ENCODE measurements around the gene RNF5.
A peak's percentile ranks its signal among the peaks of the same experiment; 100 is the strongest.
"Not testable (repeated sequence)": the region's sequence is repeated elsewhere in the genome, so short reads cannot be mapped to it uniquely, and the experiment has no call there.

Gene RNF5
- total RNA-seq, result 14.4 reads per million, percentile 39 among the genes with 10 or more reads in this experiment

GRCh38 chr6:32177788-32178546 is at the start of gene RNF5:
TSS of gene RNF5 (plus strand) at chr6:32178405. CDS start at chr6:32178512, 107 bp downstream.
- DNase-seq, result peak; percentile 96

DNA sequence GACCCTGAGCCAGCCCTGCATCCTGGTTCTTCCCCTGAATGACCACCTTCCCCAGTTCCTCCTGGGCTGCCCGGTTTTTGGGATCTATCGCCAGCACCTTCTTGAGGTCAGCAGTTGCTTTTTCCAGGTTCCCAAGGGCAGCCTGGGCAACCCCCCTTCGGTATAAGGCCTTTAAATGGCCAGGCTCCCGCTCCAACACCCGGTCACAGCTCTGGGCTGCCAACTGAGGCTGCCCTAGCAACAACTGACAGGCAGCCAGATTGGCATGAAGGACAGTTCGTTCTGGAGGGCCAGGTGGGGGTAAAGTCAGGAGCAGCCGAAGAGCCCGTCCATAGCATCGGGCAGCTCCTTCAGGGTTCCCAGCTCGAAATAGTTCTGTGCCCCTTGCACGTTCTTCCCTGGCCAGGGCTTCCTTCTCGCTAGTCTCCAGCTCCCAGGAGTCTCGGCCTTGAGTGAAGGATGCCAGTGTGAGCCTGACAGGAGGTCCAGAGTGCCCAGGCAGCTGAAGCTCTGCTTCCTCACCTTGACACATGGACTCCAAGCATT is 49.4 kb upstream of the RNF5 start:
- DNase-seq, result no peak

DNA sequence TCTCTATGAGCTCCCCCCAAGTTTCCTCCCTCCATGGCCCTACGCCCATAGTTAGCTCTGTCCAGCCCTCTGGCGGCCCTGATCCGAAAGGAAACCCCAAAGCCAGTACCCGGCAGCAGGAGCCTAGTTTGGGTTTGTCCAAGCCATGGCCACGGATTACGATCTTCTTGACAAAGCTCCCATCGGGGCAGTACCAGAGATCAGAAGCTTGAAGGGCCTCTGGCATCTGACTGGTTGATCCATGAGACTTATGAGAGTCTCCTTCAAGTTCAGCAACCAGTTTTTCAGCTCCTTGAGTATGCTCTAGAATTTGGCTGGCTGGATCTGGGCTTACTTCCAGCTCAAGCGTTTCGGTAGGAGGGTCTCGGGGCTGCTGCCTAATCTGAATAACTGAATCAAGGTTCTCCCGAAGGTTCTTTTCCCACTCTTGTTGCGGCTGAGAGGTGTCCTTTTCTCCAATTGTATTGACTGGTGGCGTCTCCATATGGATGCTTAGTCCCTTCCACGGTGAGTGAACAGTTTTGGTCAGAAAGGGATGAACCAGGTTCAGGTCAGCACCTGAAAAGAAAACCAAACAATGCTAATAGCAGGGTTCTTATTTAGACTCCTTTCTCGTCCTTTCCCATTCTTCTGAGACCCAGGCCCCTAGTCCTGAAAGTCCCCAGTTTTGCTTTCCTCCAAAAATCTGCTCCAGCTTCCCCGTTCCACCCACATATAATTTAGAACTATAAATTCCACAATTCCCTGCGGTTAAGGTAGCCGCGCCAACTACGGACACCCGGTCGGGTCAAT is 48.7 kb upstream of the RNF5 start:
- no peak for DNase-seq

GRCh38 chr6:32131439-32131948 is 46.7 kb upstream of the RNF5 start:
- no peak for DNase-seq

DNA sequence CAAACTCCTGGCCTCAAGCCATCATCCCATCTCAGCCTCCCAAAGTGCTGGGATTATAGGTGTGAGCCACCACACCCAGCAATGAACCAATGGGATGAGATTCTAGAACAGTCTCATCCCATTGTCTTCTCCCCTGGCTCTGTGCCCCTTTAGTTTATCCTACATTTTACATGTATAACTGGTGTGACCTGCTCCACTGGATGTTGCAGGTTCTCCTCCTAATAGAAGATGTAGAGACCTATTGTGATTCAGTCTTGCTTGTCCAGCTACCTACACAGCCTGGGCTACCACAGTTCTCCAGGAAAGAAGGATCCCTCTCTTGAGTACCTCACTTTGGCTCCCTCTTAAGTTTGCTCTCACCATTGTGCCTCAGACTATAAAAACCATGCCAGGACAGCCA is 46.1 kb upstream of the RNF5 start:
- DNase-seq, result no peak

DNA sequence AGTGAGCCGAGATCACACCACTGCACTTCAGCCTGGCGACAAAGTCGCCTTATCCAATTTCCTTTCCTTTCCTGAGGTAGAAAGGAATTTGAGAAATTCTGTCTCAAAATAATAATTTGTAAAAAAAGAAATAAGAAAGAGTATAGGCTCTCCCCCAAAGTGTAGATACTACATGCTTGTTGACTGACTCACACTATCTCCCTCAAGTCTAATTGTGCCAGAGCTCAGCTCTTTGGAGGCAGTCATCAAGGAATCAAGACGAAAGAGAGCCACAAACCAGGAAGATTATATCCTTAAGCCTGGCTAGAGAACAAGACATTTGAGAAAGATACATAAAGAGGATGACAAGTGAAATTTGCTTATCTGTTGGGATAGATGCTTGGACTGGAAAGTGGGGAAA is 44.4 kb upstream of the RNF5 start:
- DNase-seq, result no peak

GRCh38 chr6:32137454-32137853 is 40.8 kb upstream of the RNF5 start:
- no peak for DNase-seq

GRCh38 chr6:32139590-32139989 is 38.6 kb upstream of the RNF5 start:
- no peak for DNase-seq

DNA sequence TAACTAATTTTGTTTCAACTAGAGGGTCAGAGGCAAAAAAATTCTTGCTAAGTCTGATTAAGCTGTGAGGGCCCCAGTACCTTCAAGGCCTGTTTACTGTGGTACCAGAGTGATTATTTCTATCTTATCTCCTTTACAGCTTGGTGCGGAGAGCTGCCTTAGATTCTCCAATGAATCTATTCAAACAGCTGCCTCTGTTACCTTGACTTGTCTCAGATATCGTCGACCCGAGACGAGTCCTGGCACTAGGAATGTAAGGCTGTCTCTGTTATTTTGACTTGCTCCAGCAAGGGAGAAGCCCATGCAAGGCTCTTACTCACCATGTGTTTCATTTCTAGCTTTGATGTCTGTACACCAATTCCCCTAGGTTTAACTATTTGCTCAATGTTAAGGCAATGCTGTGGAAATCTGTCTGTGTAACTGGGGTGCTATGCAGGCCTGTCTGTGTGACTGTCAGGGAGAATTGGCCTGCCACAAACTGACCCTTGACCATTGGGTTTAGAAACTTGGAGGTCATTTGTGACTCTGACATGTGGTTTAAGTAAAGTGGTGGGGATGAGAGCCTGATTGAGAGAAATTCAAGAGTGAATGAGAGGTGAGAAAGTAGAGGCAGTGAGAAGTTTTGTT is 37.7 kb upstream of the RNF5 start:
- DNase-seq, result no peak

GRCh38 chr6:32144238-32144637 is 34.0 kb upstream of the RNF5 start:
- not testable (repeated sequence) for DNase-seq

GRCh38 chr6:32146287-32146686 is 31.9 kb upstream of the RNF5 start:
- DNase-seq, result no peak

GRCh38 chr6:32146687-32147086 is 31.5 kb upstream of the RNF5 start:
- no peak for DNase-seq

GRCh38 chr6:32147401-32148132 is 30.6 kb upstream of the RNF5 start:
- no peak for DNase-seq

DNA sequence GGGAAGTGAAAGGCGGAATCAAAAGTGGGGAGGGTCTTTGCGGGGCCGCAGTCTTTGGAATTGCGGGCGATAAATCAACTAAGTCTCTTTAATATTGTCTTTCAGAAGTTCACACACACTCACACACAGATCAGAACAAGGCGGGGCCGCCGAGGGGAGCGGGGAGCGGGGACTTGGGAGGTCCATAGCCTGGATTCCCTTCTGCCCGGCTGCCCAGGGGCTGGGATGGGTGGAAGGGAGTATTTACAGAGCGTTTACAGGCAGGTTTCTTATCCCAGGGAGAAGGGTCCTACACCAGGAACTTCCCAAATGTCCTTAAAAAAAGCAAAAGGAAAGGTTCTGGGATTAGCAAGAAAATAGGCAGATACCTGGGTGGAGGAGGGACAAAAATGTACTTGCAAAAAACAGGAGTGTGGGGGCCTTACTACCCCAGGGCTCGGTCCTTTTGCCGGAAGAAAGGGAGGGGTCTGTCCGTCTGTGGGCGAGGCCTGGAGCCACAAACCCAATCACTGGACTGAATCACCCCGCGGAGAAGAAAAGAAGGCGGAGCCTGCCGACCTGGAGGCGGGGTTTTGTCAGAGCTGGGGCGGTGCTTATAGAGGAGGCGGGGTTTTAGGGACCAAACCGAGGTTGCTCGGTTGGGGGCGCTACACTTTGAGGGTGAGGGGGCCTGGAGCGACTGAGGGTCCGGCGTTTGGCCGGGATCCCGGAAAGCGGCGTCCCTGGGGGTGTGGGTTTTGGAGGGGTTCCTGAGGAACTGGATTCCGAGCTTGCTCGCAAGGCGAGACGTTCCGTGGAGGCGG is 29.7 kb upstream of the RNF5 start:
- peak; percentile 54 for DNase-seq

- no peak for DNase-seq
Measured at GRCh38 chr6:32149092-32149755, 29.0 kb upstream of the RNF5 start.

DNA sequence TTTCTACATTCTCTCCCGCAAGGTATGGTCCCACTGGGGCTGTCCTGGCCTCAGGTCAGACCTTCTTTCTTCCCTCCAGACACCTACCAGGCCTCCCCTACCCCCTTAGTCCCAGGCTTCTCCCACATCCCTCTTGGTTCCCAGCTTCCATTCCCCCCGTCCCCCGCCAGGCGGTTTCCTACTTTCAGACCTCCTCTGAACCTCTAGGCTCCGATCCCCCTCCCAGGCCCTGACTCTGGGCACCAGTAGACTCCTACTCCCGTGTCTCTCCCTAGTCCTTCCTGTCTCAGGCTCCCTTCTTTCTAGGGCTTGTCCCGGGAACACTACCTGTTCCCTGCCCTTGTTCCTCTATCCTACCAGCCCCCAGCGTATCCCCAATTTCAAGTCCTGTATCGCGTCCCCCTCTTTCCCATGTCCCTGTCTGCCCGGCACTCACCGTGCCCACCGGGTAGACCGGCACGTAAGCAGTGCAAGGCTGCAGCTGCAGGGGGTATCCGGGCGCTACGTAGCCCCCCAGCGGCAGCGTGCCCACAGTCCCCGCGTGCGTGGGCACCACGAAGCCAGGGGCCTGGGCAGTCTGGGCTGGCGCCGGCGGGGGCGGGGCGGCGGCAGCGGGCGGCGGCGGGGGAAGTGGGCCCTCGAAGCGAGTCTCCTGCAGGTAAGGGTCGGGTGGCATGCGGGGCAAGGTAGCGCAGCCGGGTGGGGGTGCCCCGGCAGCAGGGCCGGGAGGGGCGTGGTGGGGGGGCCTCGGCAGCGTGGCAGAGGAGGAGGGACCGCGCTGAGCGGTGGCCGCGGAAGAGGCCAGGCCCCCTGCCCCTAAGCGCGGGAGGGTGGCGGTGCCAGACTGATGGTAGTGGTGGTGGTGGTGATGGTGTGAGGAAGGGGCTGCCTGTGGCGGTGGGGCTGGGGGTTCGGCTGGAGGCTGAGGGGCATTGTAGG is 28.0 kb upstream of the RNF5 start:
- no peak for DNase-seq

DNA sequence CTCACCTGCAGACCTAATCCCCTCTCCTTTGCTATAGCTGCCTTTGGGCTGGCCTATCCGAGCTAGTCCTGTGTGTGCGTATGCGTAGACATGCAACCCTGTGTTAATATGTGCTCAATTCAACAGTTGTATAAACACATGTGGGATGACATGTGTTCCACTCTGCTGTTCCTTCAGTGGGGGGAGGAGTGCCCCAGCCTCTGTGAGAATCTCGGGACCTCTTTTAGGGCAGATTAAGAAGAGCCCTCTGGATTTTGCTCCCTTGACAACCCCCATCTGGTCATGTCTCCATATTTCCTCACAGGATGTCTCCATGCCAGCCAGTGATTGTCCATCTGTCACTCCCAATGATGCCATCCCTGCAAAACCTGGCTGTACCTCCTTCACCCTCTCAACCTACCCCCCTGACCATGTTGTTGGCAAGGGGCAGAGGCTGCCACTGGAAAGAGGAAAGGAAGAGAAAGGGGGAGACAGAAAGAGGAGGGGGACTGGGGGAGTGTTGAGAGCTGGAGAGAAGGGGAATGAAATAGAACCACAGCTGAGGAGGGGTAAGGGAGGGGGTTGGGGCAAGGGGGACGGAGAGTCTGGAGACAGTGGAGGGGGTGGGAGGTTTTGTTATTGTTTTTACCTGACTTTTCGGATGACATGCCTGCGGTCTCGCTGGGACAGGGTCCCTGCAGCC is 26.9 kb upstream of the RNF5 start:
- no peak for DNase-seq

GRCh38 chr6:32151863-32152768 is 26.1 kb upstream of the RNF5 start, which contains the start of gene PRRT1:
TSS of gene PRRT1 (minus strand) at chr6:32151939. CDS start at chr6:32151827, 112 bp downstream.
- no peak for DNase-seq

Data from effector CD4-positive, alpha-beta T cell (primary cell).